HL-60/S4 treated with retinoic acid at 250 ng/mL for 4 days and 3 days (cell line): Measurements from ENCODE around the gene FBXO10.
"Not testable (repeated sequence)": the region's sequence is repeated elsewhere in the genome, so short reads cannot be mapped to it uniquely, and the experiment has no call there.

Source experiments
- in situ Hi-C: fragments of 300-500 bp; cut with MboI; formaldehyde crosslinking; loops from 2 replicates; pipeline ENCODE4 v1.7.0; 2022; ENCODE audit warnings: low sequenced_read_pairs

FBXO10 gene

GRCh38 chr9:37486616-37487548, 89.3 kb downstream of the FBXO10 start:
- in situ Hi-C loops, result loop anchor here (25.0 kb wide), 4 partner anchors 100 to 875 kb away; partner anchors contain the start of genes FBXO10, SLC25A51, TOMM5 and TRMT10B

GRCh38 chr9:37486256-37486615, 89.9 kb downstream of the FBXO10 start:
- in situ Hi-C loops, result loop anchor here (25.0 kb wide), 4 partner anchors 101 to 876 kb away; partner anchors contain the start of genes FBXO10, SLC25A51, TOMM5 and TRMT10B

GRCh38 chr9:37485389-37486255, 90.6 kb downstream of the FBXO10 start, which contains the start of gene POLR1E:
POLR1E (plus strand) TSS chr9:37485948; CDS start chr9:37486048, 100 bp downstream.
- in situ Hi-C loops, result loop anchor here (25.0 kb wide), 4 partner anchors 102 to 877 kb away; partner anchors contain the start of genes FBXO10, SLC25A51, TOMM5 and TRMT10B

- in situ Hi-C loops, result loop anchor here (25.0 kb wide), 4 partner anchors 107 to 882 kb away; partner anchors contain the start of genes FBXO10, SLC25A51, TOMM5 and TRMT10B
Measured at GRCh38 chr9:37480759-37481158, 95.4 kb downstream of the FBXO10 start.

- in situ Hi-C loops, result loop anchor here (25.0 kb wide), 4 partner anchors 109 to 884 kb away; partner anchors contain the start of genes FBXO10, SLC25A51, TOMM5 and TRMT10B
Measured at GRCh38 chr9:37477987-37478619, 98.1 kb downstream of the FBXO10 start.

- in situ Hi-C loops, result loop anchor here (25.0 kb wide), 4 partner anchors 110 to 885 kb away; partner anchors contain the start of genes FBXO10, SLC25A51, TOMM5 and TRMT10B
Measured at GRCh38 chr9:37477443-37477842, 98.7 kb downstream of the FBXO10 start.

GRCh38 chr9:37476930-37477329, 99.2 kb downstream of the FBXO10 start:
- in situ Hi-C loops, result loop anchor here (25.0 kb wide), 4 partner anchors 110 to 885 kb away; partner anchors contain the start of genes FBXO10, SLC25A51, TOMM5 and TRMT10B

GRCh38 chr9:37474438-37474837, 101.7 kb downstream of the FBXO10 start:
- in situ Hi-C loops, result no loop called here

- in situ Hi-C loops, result not testable (repeated sequence)
Measured at GRCh38 chr9:37473982-37474381, 102.2 kb downstream of the FBXO10 start.

GRCh38 chr9:37471942-37472684, 104.1 kb downstream of the FBXO10 start:
- in situ Hi-C loops, result no loop called here

- in situ Hi-C loops, result no loop called here
Measured at GRCh38 chr9:37468620-37469019, 107.6 kb downstream of the FBXO10 start.

GRCh38 chr9:37467530-37467929, 108.7 kb downstream of the FBXO10 start:
- in situ Hi-C loops, result not testable (repeated sequence)

- in situ Hi-C loops, result no loop called here
Measured at GRCh38 chr9:37466037-37466709, 110.0 kb downstream of the FBXO10 start.

- in situ Hi-C loops, result no loop called here
Measured at GRCh38 chr9:37465249-37466036, 110.7 kb downstream of the FBXO10 start, which contains the start of gene ZBTB5. ZBTB5 (minus strand) TSS chr9:37465450; CDS start chr9:37442551, 22,899 bp downstream.

GRCh38 chr9:37464426-37465248, 111.5 kb downstream of the FBXO10 start:
- in situ Hi-C loops, result no loop called here

- in situ Hi-C loops, result no loop called here
Measured at GRCh38 chr9:37464006-37464405, 112.2 kb downstream of the FBXO10 start.
